Measurements from ENCODE around the gene SCN2A.

DNA sequence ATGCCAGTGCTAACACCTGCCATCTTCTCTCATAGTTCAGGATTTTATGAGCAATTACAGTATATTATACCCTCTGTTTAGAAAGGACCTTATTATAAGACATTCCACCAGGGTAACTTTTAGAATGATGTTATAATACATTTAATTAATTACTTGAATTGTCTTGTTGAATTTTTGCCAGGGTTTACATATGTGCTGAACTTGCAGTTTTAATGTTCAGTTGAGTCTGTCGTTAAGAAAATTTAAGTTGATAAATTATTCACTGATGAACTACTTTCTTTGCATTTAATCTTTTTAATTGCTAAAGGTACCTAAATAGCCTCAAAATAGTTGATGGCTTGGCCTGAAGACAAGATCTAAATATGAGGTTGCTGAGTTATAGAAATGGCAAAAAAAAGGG is 68.1 kb downstream of the SCN2A start:
- TF ChIP-seq CTCF (conservative IDR thresholded peaks at IDR 0.05) (no peak), EZH2 (IDR thresholded peaks at IDR 0.05; ENCODE audit: low read depth) (no peak)
